ENCODE data around the gene RENBP.

Gene RENBP

GRCh38 chrX:153964105-153964504, 19.7 kb upstream of the RENBP start:
- H3K27ac ChIP-seq, result no peak overlapping the region
- TF ChIP-seq ZFX (IDR thresholded peaks at IDR 0.05), result no peak
- no peak for TF ChIP-seq CTCF (conservative IDR thresholded peaks at IDR 0.05)

GRCh38 chrX:153963546-153963945, 19.1 kb upstream of the RENBP start:
- no peak for TF ChIP-seq CTCF (conservative IDR thresholded peaks at IDR 0.05)
- no peak for TF ChIP-seq ZFX (IDR thresholded peaks at IDR 0.05)

GRCh38 chrX:153961292-153961691, 16.8 kb upstream of the RENBP start:
- no peak overlapping the region for H3K27ac ChIP-seq

More at GRCh38 chrX:153963546-153963945, 19.1 kb upstream of the RENBP start:
- H3K27ac ChIP-seq, result no peak overlapping the region

DNA sequence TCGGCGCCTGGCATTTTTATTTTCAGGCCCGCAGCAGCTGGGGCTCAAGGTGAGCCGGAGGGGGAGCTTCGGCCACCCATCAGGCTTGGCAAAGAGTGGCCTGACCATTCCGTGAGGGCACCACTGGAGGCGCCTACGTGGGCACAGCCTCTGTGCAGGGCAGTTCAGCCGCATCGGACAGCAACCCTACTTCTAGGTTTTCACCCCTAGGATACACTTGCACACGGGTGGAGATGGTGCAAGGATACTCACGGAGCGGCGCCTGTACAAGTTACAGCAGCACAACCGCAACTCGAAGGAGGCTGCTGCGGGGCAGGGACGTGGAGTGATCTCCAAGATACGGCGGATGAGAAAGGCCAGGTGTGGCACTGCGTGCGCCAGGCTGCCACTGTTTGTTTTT, 16.3 kb upstream of the RENBP start:
- no peak for TF ChIP-seq CTCF (conservative IDR thresholded peaks at IDR 0.05)
- TF ChIP-seq ZFX (IDR thresholded peaks at IDR 0.05), result no peak

More at GRCh38 chrX:153961292-153961691, 16.8 kb upstream of the RENBP start:
- TF ChIP-seq ZFX (IDR thresholded peaks at IDR 0.05) (no peak), CTCF (conservative IDR thresholded peaks at IDR 0.05) (no peak)

GRCh38 chrX:153960077-153960476, 15.6 kb upstream of the RENBP start:
- no peak for TF ChIP-seq CTCF (conservative IDR thresholded peaks at IDR 0.05)
- TF ChIP-seq ZFX (IDR thresholded peaks at IDR 0.05), result no peak
- H3K27ac ChIP-seq, result no peak overlapping the region

More for the DNA sequence above, 16.3 kb upstream of the RENBP start:
- no peak overlapping the region for H3K27ac ChIP-seq

GRCh38 chrX:153959649-153960048, 15.2 kb upstream of the RENBP start:
- TF ChIP-seq CTCF (conservative IDR thresholded peaks at IDR 0.05) (no peak), ZFX (IDR thresholded peaks at IDR 0.05) (no peak)
- no peak overlapping the region for H3K27ac ChIP-seq

DNA sequence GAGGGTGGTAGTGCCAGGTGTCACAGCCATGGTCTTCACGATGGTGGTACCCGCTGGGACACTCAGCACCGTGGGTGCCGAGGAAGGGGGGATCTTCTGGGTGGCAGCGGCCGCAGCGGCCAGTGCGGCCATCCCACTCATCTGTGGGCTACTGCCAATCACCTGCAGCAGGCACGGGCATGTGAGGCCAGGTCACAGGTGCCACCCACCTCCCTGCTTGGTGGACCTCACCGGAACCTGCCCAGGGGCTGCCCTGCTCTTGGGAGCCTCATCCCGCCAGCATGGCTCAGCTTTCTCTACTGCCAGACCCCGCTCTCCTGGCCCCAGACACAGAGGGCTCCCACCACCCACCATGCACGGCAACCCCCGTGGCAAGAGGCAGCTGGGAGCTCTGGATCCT, 14.2 kb upstream of the RENBP start:
- TF ChIP-seq CTCF (conservative IDR thresholded peaks at IDR 0.05) (no peak), ZFX (IDR thresholded peaks at IDR 0.05) (no peak)
- H3K27ac ChIP-seq, result no peak overlapping the region
